Caco-2 (cell line): ENCODE data around the gene AGAP1. TPM values are rescaled to one million over a fixed set of nuclear protein-coding genes. Genes with fewer than 3 reads are reported as not detected.

Source experiments
- BruUV-seq: library from RNA; stranded (reverse); fragments of 400-500 nt; replicated peaks from 2 replicates; lab custom pipeline; 2021; lab: Mats Ljungman, UMichigan
- CTCF ChIA-PET: fragments of 300-600 bp; sonication (Branson Sonifier 250); formaldehyde crosslinking; loops from one replicate; lab custom pipeline; 2022; ENCODE audit warnings: antibody characterized with exemption; lab: Charles Lee
- POLR2A ChIA-PET: fragments of 300-600 bp; sonication (Branson Sonifier 250); formaldehyde crosslinking; loops from one replicate; lab custom pipeline; 2022; ENCODE audit warnings: antibody characterized with exemption; lab: Charles Lee
- DNase-seq, 2 experiments: peaks; one replicate each; pipeline versions ENCODE4 v3.0.0 to v3.0.0-alpha.2; 2020 to 2022
- H3K27me3 ChIP-seq: replicated peaks from 2 replicates; pipeline ENCODE4 v1.6.0; 2011; ENCODE audit warnings: low read length; ENCODE audit not compliant: control insufficient read depth, insufficient read depth
- H3K36me3 ChIP-seq: 2 replicates; pipeline ENCODE4 v1.5.1; 2011; ENCODE audit warnings: low read length; ENCODE audit not compliant: control insufficient read depth, insufficient read depth
- H3K4me1 ChIP-seq: fragments of 250-450 bp; sonication (Bioruptor Pico); 2 replicates; pipeline ENCODE4 v1.5.1; 2020; ENCODE audit warnings: mild to moderate bottlenecking
- H3K4me3 ChIP-seq: 2 replicates; pipeline ENCODE4 v1.5.1; 2011; ENCODE audit warnings: low read depth, mild to moderate bottlenecking, control low read depth, low read length
- H3K9me3 ChIP-seq: fragments of 250-450 bp; sonication (Bioruptor Pico); 2 replicates; pipeline ENCODE4 v1.5.1; 2020; ENCODE audit warnings: mild to moderate bottlenecking, moderate library complexity
- H3K27ac Mint-ChIP-seq: one replicate; pipeline ENCODE4 v1.8.0; 2022; ENCODE audit warnings: mixed read lengths; ENCODE audit not compliant: unreplicated experiment
- H3K27me3 Mint-ChIP-seq: one replicate; pipeline ENCODE4 v1.8.0; 2022; ENCODE audit warnings: mixed read lengths; ENCODE audit not compliant: insufficient read depth, unreplicated experiment
- H3K36me3 Mint-ChIP-seq: one replicate; pipeline ENCODE4 v1.8.0; 2022; ENCODE audit warnings: mild to moderate bottlenecking, mixed read lengths; ENCODE audit not compliant: insufficient read depth, unreplicated experiment
- H3K4me1 Mint-ChIP-seq: one replicate; pipeline ENCODE4 v1.8.0; 2022; ENCODE audit warnings: low read depth, mixed read lengths; ENCODE audit not compliant: unreplicated experiment
- H3K4me3 Mint-ChIP-seq: one replicate; pipeline ENCODE4 v1.8.0; 2022; ENCODE audit warnings: mild to moderate bottlenecking, moderate library complexity, mixed read lengths; ENCODE audit not compliant: unreplicated experiment
- H3K9me3 Mint-ChIP-seq: one replicate; pipeline ENCODE4 v1.8.0; 2022; ENCODE audit warnings: mixed read lengths; ENCODE audit not compliant: unreplicated experiment
- CTCF ChIP-seq, 2 experiments: fragments of 200-600 bp in 1 of 2; IDR thresholded peaks; 1 replicate in 1 of 2; 2 replicates in 1 of 2; pipeline versions ENCODE4 v1.5.1 to v1.8.0; 2011 to 2022; ENCODE audit warnings: antibody characterized with exemption in 1 of 2, control low read depth in 1 of 2, inconsistent platforms in 1 of 2, low read depth in 1 of 2, low read length in 1 of 2, mild to moderate bottlenecking in 1 of 2, moderate library complexity in 1 of 2; ENCODE audit not compliant: insufficient read depth in 1 of 2, severe bottlenecking in 1 of 2, unreplicated experiment in 1 of 2
- intact Hi-C: fragments of 100-400 bp; cut with micrococcal nuclease; formaldehyde crosslinking; loops from one replicate; pipeline ENCODE4 v1.10.0; 2022; ENCODE audit not compliant: unreplicated experiment
- total RNA-seq: library from RNA; stranded (reverse); gene quantifications from 2 replicates; pipeline ENCODE4 v1.2.3, GENCODE V29; 2022

The AGAP1 gene
- total RNA-seq, 1 experiment from 2014 or later = 41.7 TPM

- Histone ChIP-seq H3K27me3 (no peaks in the 10 kb centered on the region), H3K36me3 (no peaks in the 10 kb centered on the region), H3K4me1 (peaks cover 11% of the 10 kb centered on the region), H3K9me3 (no peaks in the 10 kb centered on the region), H3K4me3 (no peak overlapping the region)
- H3K4me3 Mint-ChIP-seq = no peak overlapping the region
- no peaks in the 10 kb centered on the region for H3K9me3 Mint-ChIP-seq
- DNase-seq = no peak
- POLR2A ChIA-PET = no interaction called here
- H3K27me3 Mint-ChIP-seq = no peaks in the 10 kb centered on the region
- CTCF ChIA-PET = no interaction called here
- H3K4me1 Mint-ChIP-seq = peaks cover 9% of the 10 kb centered on the region
- H3K27ac Mint-ChIP-seq = no peak overlapping the region
- intact Hi-C loops = no loop called here
- peaks cover 4% of the 10 kb centered on the region for H3K36me3 Mint-ChIP-seq
- TF ChIP-seq CTCF (IDR thresholded peaks at IDR 0.05; ENCODE audit: insufficient read depth in 1 of 2, low read depth in 1 of 2, low read length in 1 of 2, severe bottlenecking in 1 of 2, unreplicated experiment in 1 of 2) = no peak
- BruUV-seq = no TSS peak
These were observed 210.0 kb downstream of the AGAP1 start for GRCh38 chr2:235703711-235704295.

GRCh38 chr2:235705296-235705695 lies 211.5 kb downstream of the AGAP1 start:
- H3K4me3 Mint-ChIP-seq = no peak overlapping the region
- peaks cover 15% of the 10 kb centered on the region for H3K4me1 Mint-ChIP-seq
- no peak for TF ChIP-seq CTCF (IDR thresholded peaks at IDR 0.05; ENCODE audit: insufficient read depth in 1 of 2, low read depth in 1 of 2, low read length in 1 of 2, severe bottlenecking in 1 of 2, unreplicated experiment in 1 of 2)
- Histone ChIP-seq H3K4me1 (peaks cover 22% of the 10 kb centered on the region), H3K9me3 (no peaks in the 10 kb centered on the region), H3K36me3 (no peaks in the 10 kb centered on the region), H3K4me3 (no peak overlapping the region), H3K27me3 (no peaks in the 10 kb centered on the region)
- no peaks in the 10 kb centered on the region for H3K9me3 Mint-ChIP-seq
- CTCF ChIA-PET = no interaction called here
- no peak overlapping the region for H3K27ac Mint-ChIP-seq
- no peak for DNase-seq
- H3K27me3 Mint-ChIP-seq = no peaks in the 10 kb centered on the region
- peaks cover 13% of the 10 kb centered on the region for H3K36me3 Mint-ChIP-seq
- BruUV-seq = no TSS peak
- intact Hi-C loops = no loop called here
- POLR2A ChIA-PET = no interaction called here

- Mint-ChIP-seq H3K27me3 (no peaks in the 10 kb centered on the region), H3K4me1 (peaks cover 15% of the 10 kb centered on the region), H3K27ac (no peak overlapping the region), H3K36me3 (peaks cover 18% of the 10 kb centered on the region), H3K9me3 (no peaks in the 10 kb centered on the region), H3K4me3 (no peak overlapping the region)
- Histone ChIP-seq H3K9me3 (no peaks in the 10 kb centered on the region), H3K27me3 (no peaks in the 10 kb centered on the region), H3K36me3 (no peaks in the 10 kb centered on the region; the same call in 1 of the 2 replicates), H3K4me3 (no peak overlapping the region), H3K4me1 (peaks cover 22% of the 10 kb centered on the region)
- no peak for TF ChIP-seq CTCF (IDR thresholded peaks at IDR 0.05; ENCODE audit: insufficient read depth in 1 of 2, low read depth in 1 of 2, low read length in 1 of 2, severe bottlenecking in 1 of 2, unreplicated experiment in 1 of 2)
- BruUV-seq = no TSS peak
- POLR2A ChIA-PET = no interaction called here
- no peak for DNase-seq
- intact Hi-C loops = no loop called here
- CTCF ChIA-PET = no interaction called here
These were observed 212.7 kb downstream of the AGAP1 start for GRCh38 chr2:235706506-235706905.
